Measurements from ENCODE around the gene ZFP28.

DNA sequence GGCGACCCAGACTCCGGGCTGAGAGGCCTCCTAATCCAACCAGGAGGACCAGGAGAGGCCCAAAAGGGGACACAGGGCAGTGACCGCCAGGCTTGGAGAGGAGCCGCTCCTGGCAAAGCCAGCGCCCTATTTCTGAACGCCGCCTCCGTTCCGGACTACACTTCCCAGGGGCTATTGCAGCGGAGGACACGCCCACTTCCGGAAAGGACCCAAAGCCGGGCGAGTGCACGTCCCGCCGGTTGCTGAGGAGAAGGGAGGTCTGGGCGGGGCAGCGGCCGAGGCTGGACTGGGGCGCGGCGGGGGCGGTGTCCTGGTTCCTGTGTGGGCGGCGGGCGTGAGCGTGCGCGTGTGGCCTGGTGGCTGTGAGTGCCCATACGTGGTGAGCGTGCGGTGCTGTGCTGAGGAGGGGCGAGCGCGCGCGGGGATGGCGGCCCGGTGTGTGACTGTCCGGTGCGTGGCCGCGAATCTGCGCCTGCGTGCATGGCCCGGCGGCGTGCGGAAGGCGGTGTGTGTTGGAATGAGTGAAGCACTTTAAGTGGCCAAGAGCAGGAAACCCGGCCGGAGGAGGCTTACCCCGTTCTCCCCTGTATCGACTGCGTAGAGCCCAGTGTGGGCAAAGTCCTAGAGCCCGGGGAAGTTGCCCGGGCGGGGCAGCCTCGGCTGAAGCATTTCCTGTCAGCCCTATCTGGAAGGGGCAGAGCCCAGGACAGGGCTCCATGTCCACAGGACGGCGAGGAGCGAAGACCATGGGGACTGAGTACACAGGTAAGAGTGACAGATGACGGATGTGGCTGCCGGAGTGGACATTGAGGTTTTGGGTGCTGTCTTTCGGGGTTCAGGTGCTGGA, 28.7 kb downstream of the ZFP28 start, which contains the start of gene ZNF470:
- TF ChIP-seq, protein P1, sequence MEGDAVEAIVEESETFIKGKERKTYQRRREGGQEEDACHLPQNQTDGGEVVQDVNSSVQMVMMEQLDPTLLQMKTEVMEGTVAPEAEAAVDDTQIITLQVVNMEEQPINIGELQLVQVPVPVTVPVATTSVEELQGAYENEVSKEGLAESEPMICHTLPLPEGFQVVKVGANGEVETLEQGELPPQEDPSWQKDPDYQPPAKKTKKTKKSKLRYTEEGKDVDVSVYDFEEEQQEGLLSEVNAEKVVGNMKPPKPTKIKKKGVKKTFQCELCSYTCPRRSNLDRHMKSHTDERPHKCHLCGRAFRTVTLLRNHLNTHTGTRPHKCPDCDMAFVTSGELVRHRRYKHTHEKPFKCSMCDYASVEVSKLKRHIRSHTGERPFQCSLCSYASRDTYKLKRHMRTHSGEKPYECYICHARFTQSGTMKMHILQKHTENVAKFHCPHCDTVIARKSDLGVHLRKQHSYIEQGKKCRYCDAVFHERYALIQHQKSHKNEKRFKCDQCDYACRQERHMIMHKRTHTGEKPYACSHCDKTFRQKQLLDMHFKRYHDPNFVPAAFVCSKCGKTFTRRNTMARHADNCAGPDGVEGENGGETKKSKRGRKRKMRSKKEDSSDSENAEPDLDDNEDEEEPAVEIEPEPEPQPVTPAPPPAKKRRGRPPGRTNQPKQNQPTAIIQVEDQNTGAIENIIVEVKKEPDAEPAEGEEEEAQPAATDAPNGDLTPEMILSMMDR (IDR thresholded peaks at IDR 0.05), result no peak
- no peak for TF ChIP-seq ZFX (IDR thresholded peaks at IDR 0.05; ENCODE audit: borderline replicate concordance)

Data from 22Rv1 (cell line).